H1 (cell line): ENCODE measurements around the gene CD81. TPM values are rescaled to one million over a fixed set of nuclear protein-coding genes. Genes with fewer than 3 reads are reported as not detected.

Experiments used
- NRF1 ChIP-seq: IDR thresholded peaks from 2 replicates; pipeline ENCODE4 v1.6.1; 2011; ENCODE audit warnings: mild to moderate bottlenecking, low read depth, low read length, improper control_type of control experiment
- SIRT6 ChIP-seq: IDR thresholded peaks from one replicate; pipeline ENCODE4 v1.7.1; 2012; ENCODE audit warnings: low read length, inconsistent platforms
- SIX5 ChIP-seq: IDR thresholded peaks from 2 replicates; pipeline ENCODE4 v1.6.1; 2011; ENCODE audit warnings: mild to moderate bottlenecking, low read depth, low read length
- SP2 ChIP-seq: IDR thresholded peaks from 2 replicates; pipeline ENCODE4 v1.6.1; 2012; ENCODE audit warnings: mild to moderate bottlenecking, low read length, inconsistent platforms
- polyA plus RNA-seq, 7 experiments: library from polyadenylated mRNA; depleted of rRNA in 3 of 7; stranded (reverse) in 5 of 7; unstranded in 2 of 7; fragments of >200 nt in 5 of 7; fragments of 200-250 nt in 2 of 7; gene quantifications; 1 replicate in 5 of 7; 2 replicates in 1 of 7; 4 replicates in 1 of 7; pipeline versions ENCODE4 v1.2.1 to v1.2.3, GENCODE V29; 2011 to 2013; ENCODE audit warnings: missing spikeins in 2 of 7, mixed read lengths in 2 of 7
- total RNA-seq: library from RNA; stranded (reverse); fragmentation: NEBNext Ultra II Directional; extraction: Animal tissue kit (Norgen Biotek cat#: 25700); gene quantifications from 2 replicates; pipeline ENCODE4 v1.2.1, GENCODE V29; 2021
- TF ChIP-seq, protein P1 (sequence below): IDR thresholded peaks from 2 replicates; pipeline ENCODE4 v1.6.1; 2012; ENCODE audit warnings: inconsistent platforms
- TF ChIP-seq, protein P2 (sequence below): IDR thresholded peaks from 2 replicates; pipeline ENCODE4 v1.6.1; 2012; ENCODE audit warnings: inconsistent platforms

Gene CD81
- total and polyA plus RNA-seq, 2 of the 8 experiments (the other 6 are each of a cell fraction or from before 2014, with no cell fraction given), result 238 to 309 TPM

DNA sequence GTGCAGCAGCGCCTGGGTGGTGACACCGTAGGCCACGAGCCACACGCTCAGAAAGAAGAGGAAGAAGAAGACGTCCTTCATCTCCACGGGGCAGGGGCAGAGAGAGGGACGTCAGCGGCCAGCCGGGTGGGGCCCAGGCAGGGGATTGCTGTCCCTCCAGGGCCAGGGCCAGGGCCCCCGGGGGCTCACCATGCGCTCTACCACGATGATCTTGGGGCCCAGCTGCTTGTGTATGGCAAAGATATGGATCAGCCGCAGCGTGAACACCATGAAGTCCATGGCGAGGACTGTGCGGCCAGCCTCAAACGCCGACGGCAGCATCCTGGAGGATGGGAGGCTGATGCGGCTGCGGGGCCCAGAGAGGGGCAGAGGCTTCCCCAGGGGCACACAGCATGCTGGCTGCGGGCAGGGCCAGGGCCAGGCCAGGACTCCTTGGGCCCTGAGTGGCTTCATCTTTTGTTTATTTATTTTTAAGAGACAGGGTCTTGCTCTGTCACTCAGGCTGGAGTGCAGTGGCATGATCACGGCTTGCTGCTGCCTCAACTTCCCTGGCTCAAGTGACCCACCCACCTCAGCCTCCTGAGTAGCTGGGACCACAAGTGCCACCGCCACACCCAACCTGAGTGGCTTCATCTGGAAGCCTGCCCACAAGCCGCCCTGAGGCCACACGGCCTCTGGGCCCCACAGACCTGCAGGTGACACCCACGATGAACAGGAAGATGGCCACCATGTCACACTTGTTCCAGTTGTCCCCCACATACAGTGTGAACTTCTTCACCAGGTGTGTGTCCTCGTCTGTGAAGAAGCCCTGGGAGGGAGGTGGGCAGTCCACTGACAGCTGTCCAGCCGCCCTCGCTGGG is 34.6 kb downstream of the CD81 start (continued):
- TF ChIP-seq, protein P1, sequence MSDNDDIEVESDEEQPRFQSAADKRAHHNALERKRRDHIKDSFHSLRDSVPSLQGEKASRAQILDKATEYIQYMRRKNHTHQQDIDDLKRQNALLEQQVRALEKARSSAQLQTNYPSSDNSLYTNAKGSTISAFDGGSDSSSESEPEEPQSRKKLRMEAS, result no peak
- TF ChIP-seq SIRT6 (no peak), NRF1 (no peak), SP2 (no peak), SIX5 (no peak)
- TF ChIP-seq, protein P2, sequence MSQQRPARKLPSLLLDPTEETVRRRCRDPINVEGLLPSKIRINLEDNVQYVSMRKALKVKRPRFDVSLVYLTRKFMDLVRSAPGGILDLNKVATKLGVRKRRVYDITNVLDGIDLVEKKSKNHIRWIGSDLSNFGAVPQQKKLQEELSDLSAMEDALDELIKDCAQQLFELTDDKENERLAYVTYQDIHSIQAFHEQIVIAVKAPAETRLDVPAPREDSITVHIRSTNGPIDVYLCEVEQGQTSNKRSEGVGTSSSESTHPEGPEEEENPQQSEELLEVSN, result no peak
